ENCODE results near the gene PATZ1.
"Not testable (repeated sequence)": the region's sequence is repeated elsewhere in the genome, so short reads cannot be mapped to it uniquely, and the experiment has no call there.

PATZ1 gene

DNA sequence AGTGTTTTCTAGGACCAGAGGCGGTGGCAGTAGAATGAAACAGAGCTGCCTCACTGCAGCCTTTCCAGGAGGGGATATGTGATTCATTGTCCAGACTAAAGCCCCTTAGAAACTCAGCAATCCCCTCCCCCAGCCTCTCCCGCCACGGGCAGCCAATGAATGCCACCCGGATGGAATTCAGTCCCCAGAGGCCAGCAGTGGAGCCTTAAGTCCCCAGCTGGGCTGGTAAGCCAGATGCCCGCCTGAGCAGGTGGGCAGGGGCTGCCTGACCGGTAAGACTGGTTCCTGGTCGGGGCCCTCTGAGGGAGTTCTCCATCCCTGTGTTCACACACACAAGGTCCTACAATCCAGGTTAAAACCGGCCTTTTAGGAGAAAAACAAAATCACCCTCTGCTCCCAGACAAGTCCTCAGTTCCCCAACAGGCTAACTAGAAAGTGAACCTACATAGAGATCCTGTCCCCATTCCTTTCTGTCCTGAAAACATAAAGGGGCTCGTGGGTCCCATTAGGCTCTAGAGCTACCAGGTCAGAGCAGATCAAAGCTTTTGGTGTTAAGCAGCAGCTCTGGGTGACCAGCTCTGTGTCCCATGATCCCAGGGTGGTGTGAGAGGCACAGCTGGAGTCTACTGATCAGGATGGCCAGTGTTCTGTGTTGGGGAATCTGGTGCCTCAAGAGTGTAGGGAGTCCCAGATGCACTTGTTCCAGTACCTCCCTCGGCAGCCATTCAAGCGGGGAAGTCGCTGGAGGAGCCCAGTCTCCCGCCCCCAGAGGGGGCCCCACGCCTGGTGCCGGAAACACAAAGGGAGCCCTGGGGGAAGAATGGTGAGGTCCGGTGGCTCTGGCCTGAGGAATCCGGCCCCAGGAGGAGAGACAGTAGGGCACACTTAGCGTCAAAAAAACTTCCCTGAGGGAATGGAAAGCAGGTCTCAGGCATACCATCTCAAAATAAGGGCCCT lies 2.6 kb downstream of the PATZ1 start:
- DNase-seq, result peak; percentile 34

GRCh38 chr22:31342389-31343140 lies 3.6 kb downstream of the PATZ1 start:
- DNase-seq, result peak; percentile 30

DNA sequence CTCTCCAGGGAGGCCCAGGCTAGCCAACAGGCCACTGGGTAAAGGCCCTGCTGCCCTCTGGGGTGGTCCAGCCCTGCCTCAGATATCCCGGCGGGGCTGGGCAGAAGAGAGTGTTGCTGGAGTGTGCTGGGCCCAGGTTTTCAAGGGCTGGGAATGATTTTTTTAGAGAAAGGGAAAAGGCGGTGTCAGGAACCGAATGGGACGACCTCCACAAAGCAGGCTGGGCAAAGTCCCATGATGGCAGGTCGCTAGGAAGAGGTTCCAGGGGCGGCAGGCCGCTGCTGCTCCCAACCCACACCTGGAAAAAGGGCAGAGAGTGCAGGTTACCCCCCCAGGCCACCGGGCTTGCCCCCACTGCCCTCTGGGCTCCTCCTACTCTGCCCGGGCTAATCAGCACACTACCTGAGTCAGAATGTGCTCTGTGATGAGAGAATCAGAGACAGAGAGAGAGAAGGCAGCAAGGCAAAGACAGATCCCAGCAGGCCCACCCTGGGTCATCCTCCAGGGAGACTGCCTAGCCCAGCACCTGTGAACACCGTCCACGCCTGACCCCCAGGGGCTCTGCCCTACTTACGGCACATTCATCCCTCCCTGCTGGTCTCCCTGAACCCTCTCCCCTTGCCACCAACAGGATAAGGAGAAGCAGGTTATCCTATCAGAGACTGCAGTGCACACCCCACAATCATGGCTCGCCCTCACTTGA lies 4.6 kb downstream of the PATZ1 start:
- no peak for DNase-seq

DNA sequence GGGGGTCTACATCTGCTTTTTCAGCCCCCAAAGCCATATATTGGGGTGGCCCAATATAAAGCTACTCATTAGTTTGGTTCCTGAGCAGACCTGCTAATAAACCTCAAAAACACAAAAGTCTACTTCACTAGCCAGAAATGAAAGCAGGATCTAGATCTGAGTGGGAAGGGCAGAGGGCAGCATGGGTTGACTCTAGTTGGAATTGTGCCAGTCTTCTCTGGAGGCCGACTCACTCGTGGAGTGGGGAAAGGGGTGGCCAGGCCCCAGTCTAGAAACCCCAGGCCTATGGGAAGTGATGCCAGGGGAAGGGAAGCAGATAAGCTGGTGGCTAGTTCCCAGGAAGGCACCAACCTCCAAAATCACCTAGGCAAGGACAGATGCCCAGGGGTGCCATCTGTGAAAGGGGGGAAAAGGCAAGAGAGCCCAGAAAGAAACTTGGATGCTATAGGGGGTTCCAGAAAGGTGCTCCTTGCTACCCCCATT lies 5.3 kb downstream of the PATZ1 start:
- DNase-seq, result no peak

- no peak for DNase-seq
Measured at GRCh38 chr22:31340360-31340759, 5.8 kb downstream of the PATZ1 start.

DNA sequence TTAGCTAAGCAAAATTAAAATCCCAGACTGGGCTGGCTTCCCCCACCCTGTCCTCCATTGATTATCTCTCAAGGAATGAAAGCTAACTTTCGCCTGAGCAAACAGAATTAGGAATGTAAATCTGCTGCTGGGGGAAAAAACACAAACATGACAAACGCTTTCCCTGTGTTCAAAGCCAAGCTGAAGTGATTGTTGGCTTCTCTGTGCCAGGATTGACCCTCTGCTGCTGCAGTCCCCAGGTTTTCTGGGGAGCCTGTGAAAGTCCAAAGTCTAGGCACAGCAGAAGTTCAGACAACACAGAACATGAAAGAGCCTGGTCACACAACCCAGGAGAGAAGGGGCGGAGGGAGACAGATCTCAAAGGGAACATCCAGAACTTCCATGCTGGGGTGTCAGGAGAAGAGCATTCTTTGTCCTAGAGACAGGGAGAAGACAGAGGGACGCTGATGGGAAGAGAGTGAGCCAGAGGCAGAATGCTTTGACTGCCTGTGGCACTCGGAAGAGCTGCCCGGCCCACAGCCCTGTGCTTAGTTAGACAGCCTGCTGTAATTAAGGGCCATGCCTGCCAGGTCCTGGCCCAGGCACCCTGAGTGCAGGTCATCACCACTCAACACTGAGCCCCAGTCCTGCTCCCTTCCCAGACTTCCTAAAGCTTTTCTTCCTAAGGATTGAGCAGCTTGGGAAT lies 6.9 kb downstream of the PATZ1 start:
- DNase-seq, result no peak

- DNase-seq, result no peak
Measured at GRCh38 chr22:31337178-31337577, 9.0 kb downstream of the PATZ1 start.

- DNase-seq, result no peak
Measured at GRCh38 chr22:31334329-31334728, 11.8 kb downstream of the PATZ1 start.

GRCh38 chr22:31333641-31334040 lies 12.5 kb downstream of the PATZ1 start:
- DNase-seq, result no peak

DNA sequence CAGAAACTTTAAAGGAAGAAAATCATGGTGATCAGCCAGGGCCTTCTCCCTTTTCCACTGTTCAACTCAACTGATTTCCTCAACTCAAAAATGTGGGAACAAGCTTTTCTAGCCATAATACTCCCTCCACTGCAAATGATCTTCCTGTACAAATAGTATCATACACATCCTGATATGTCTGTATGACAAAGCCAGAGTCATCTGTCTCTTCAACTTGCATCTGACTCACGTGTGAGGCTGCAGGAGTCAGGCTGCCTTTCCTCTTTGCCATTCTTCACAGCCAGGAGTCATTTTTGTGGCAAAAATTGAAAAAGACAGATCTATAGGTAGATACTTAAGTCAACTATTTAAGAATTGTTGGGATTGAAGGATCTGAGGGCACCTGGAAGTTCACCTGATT lies 13.3 kb downstream of the PATZ1 start:
- peak; percentile 29 for DNase-seq

DNA sequence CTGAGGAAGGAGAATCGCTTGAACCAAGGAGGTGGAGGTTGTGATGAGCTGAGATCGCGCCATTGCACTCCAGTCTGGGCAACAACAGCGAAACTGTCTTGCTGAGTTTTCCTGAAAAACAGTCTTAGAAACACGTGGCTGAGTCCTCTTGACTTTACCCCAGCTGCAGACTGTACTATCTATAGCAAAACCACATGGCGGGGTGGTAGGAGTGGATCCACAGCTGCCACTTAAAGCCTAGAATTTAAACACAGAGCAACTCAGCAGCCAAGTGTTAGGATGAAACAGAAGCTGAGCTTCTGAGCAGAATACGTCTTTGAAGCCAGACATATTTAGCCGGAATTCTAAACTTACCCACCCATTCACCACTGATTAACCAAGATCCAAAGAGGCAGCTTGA lies 14.1 kb downstream of the PATZ1 start:
- no peak for DNase-seq

DNA sequence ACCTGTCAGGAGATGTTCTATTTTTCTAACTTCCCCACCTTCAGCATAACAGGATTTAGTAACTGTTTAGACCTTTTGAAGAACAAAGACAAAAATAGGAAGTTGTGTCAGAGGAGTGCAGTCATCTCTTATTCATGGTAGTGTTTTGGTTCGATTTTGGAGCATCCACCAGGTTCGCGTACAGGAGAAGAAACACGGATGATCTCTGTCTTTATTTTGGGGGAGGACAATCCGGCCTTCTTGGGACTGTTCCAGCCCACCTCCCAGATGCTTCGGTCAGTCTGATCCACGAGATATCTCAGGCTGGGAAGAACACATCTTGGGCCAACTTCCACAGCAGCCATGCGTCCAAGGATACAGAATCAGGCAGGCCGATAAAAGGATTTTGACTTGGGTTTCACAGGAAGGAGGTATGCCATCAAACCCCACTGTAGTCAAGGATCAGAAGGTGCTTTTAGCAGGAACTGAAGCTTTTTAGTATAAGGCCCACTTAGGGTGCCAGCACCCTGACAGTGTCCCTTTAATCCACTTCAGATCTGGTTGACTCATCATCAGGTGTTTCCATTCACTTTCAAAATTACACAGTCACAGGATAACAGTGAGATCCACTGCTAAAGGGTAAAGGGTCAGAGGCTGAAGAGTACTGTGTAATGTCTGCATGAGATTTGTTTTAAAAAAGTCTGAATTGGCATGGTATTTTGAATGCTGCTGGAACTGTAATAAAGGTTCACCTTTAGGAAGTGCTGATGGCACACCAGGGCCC lies 16.5 kb downstream of the PATZ1 start:
- DNase-seq, result no peak

GRCh38 chr22:31329029-31329428 lies 17.1 kb downstream of the PATZ1 start:
- DNase-seq, result no peak

- no peak for DNase-seq
Measured at GRCh38 chr22:31328544-31328960, 17.6 kb downstream of the PATZ1 start.

DNA sequence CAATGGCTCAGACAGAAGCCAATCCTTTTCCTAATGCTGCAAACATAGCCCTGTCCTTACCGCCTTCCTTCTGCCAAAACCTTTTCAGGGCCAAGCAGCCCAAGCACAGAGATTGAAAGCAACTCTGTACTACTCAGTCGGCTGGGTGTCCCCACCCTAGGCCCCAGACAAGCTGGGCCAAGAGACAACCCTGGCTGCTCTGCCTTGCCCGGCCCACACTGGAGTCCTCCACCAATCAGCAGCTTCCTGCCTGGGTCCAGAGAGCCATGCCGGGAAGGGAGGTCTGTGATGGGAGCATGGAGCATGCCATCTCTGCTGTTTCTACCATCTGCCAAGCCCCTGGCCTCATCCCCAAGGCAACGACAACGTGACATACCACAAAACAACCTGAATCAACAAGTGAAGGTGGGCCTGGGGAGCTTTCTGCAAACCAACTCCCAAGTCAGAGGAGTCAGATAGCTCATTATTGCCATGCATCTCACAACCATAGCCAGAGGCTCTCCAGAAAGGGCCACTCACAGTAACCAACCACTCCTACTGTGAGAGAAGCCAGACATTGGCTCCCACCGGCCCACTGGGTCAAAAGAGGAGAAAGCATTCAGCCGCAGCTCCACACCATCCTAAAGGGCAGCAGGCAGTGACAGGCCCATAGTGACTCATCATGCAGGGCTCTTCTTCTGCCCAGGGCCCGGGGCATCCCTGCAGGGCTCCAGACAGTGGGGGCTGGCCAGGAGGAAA lies 18.2 kb downstream of the PATZ1 start:
- no peak for DNase-seq

DNA sequence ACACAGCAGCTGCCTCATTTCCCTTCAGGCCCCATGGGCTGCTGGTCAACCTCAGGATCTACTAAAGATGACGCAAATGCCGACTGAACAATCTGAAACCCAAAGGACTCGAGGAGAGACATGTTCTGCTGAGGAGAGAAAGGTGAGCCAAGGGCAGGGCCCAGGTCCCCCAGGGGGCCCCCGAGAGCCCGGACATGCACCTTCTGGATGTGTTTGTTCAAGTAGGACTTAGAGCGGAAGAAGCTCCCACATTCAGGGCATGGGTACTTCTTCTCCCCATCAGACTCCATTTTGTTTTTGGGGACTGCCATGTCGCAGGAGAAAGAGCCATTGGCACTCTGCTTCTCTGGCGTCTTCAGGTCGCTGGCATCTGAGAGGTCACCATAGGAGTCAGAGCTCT lies 19.3 kb downstream of the PATZ1 start:
- no peak for DNase-seq

DNA sequence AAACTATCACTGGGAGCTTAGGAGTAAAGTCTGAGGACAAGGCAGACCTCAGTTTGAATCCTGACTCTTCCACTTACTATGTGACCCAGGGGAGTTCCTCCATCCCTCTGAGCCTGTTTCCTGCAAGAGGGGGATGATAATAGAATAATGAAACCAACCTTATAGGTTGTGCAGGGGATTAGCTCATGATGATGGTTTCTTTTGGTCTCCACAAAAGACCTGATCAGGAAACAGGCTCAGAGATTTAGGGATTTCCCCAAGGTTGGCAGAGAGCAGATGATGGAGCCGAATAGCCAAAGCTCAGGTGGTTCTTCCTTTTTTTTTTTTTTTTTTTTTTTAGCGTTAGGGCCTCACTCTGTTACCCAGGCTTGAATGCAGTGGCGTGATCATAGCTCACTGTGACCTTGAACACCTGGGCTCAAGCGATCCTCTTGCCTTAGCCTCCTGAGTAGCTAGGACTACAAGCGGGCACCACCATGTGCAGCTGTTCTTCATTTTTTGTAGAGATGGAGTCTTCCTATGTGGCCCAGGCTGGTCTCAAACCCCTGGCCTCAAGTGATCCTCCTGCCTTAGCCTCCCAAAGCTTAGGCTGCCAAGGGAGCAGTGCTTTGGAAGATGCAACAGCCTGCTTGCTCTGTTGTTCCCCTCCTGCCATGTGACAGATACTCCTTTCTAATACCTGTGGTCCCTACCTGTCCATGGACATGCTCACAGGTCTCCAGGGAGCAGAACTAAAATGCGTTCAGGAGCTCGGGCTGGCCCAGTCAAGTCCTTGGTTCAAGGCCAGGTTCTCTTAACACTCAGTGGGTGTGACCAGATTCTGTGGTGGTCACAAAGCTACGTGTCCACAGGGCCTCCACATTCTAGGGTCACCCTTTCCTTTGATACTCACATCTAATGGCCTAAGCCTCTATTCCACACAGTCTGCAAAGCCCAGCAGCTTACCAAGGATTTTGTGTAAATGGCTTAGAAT lies 22.3 kb downstream of the PATZ1 start:
- DNase-seq, result no peak

- DNase-seq, result no peak
Measured at GRCh38 chr22:31321421-31321820, 24.7 kb downstream of the PATZ1 start.

DNA sequence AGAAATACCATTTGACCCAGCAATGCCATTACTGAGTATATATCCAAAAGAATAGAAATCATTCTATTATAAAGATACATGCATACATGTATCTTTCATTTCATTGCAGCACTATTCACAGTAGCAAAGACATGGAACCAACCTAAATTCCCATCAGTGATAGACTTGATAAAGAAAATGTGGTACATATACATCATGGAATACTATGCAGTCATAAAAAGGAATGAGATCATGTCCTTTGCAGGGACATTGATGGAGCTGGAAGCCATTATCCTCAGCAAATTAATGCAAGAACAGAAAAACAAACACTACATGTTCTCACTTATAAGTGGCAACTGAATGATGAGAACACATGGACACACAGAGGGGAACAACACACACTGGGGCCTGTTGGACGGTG lies 31.9 kb downstream of the PATZ1 start:
- not testable (repeated sequence) for DNase-seq
